Lung (tissue), 12 donors: ENCODE measurements around the gene RHOJ. TPM values are rescaled to one million over a fixed set of nuclear protein-coding genes. Genes with fewer than 3 reads are reported as not detected.
"Not testable (repeated sequence)": the region's sequence is repeated elsewhere in the genome, so short reads cannot be mapped to it uniquely, and the experiment has no call there.

Experiments
- ATAC-seq: fragments of 200-7000 bp; cut with Tn5 transposase; one replicate; pipeline ENCODE4 v1.9.1; 2020; ENCODE audit warnings: moderate number of reproducible peaks; ENCODE audit not compliant: insufficient read depth, low FRiP score
- DNase-seq, 3 donors: peaks; one replicate each; pipeline ENCODE4 v3.0.0-alpha.2; 2013 to 2017
- H3K27ac ChIP-seq, 2 donors: one replicate each; pipeline ENCODE4 v1.5.1; 2013; ENCODE audit warnings: mild to moderate bottlenecking in 2 of 2, moderate library complexity in 2 of 2, control low read depth in 1 of 2, inconsistent platforms in 1 of 2, low read depth in 1 of 2, low read length in 1 of 2
- H3K27me3 ChIP-seq, 3 donors: one replicate each; pipeline ENCODE4 v1.5.1; 2013; ENCODE audit warnings: low read length in 2 of 3; ENCODE audit not compliant: control insufficient read depth in 3 of 3, insufficient read depth in 3 of 3
- H3K36me3 ChIP-seq, 4 donors: one replicate each; pipeline ENCODE4 v1.5.1; 2013; ENCODE audit warnings: low read length in 4 of 4, mild to moderate bottlenecking in 1 of 4, moderate library complexity in 1 of 4; ENCODE audit not compliant: control insufficient read depth in 4 of 4, insufficient read depth in 4 of 4
- H3K4me1 ChIP-seq, 5 donors: one replicate each; pipeline ENCODE4 v1.5.1; 2013; ENCODE audit warnings: low read length in 5 of 5, mild to moderate bottlenecking in 2 of 5, moderate library complexity in 1 of 5; ENCODE audit not compliant: control insufficient read depth in 5 of 5, insufficient read depth in 5 of 5
- H3K4me3 ChIP-seq: one replicate; pipeline ENCODE4 v1.5.1; 2013; ENCODE audit warnings: mild to moderate bottlenecking, control low read depth, moderate library complexity
- H3K9ac ChIP-seq, 2 donors: one replicate each; pipeline ENCODE4 v1.5.1; 2013; ENCODE audit warnings: low read length in 2 of 2, control low read depth in 1 of 2; ENCODE audit not compliant: insufficient read depth in 1 of 2
- H3K9me3 ChIP-seq, 4 donors: one replicate each; pipeline ENCODE4 v1.5.1; 2013; ENCODE audit warnings: low read length in 3 of 4, mild to moderate bottlenecking in 1 of 4, moderate library complexity in 1 of 4; ENCODE audit not compliant: control insufficient read depth in 4 of 4, insufficient read depth in 3 of 4
- WGBS, 2 donors: extraction: QIAGEN DNeasy Blood & Tissue Kit; methylation state at CpG; one replicate each; pipeline ENCODE4 v1.1.7; 2013; 5-methylcytosine and 5-hydroxymethylcytosine counted together
- polyA plus RNA-seq, 2 donors: library from polyadenylated mRNA; stranded (reverse); fragments of 200-250 nt; gene quantifications; one replicate each; pipeline ENCODE4 v1.2.1, GENCODE V29; 2013
- total RNA-seq, 2 donors: library from RNA; depleted of rRNA in 1 of 2; stranded (reverse); fragments of >200 nt in 1 of 2; gene quantifications; one replicate each; pipeline ENCODE4 v1.2.1, GENCODE V29; 2014 to 2021
- TF ChIP-seq, protein P1 (sequence below): IDR thresholded peaks from 2 replicates; pipeline ENCODE4 v1.5.1; 2012; ENCODE audit warnings: mild to moderate bottlenecking; ENCODE audit errors: control extremely low read depth, extremely low read depth
- donor health status: control.
- donor health status: control.
- donor health status: Bipolar disorder and iron deficiency.
- donor health status: healthy.
- donor health status: DM: yes; HTN: yes; CAD: no.

RHOJ gene
- total and polyA plus RNA-seq, 4 donors = 10.2 to 25.7 (median 17.8) TPM

GRCh38 chr14:63301891-63302534 is 97.8 kb downstream of the RHOJ start:
- DNase-seq = no peak
- H3K27ac ChIP-seq = no peak overlapping the region

GRCh38 chr14:63304429-63304828 is 100.2 kb downstream of the RHOJ start:
- not testable (repeated sequence) for H3K36me3 ChIP-seq, H3K27me3 ChIP-seq, H3K4me1 ChIP-seq, DNase-seq, H3K4me3 ChIP-seq, H3K9ac ChIP-seq, H3K27ac ChIP-seq, ATAC-seq, H3K9me3 ChIP-seq
- 90 to 96% methylated on average over 5 of the region's 5 CpGs for WGBS, 2 donors

More at GRCh38 chr14:63301891-63302534, 97.8 kb downstream of the RHOJ start:
- Histone ChIP-seq H3K9me3 (no peaks in the 10 kb centered on the region), H3K36me3 (no peaks in the 10 kb centered on the region), H3K27me3 (no peaks in the 10 kb centered on the region), H3K9ac (no peak overlapping the region), H3K4me3 (no peak overlapping the region), H3K4me1 (peaks cover 0 to 6% (median 0%) of the 10 kb centered on the region in 5 donors)
- TF ChIP-seq, protein P1, sequence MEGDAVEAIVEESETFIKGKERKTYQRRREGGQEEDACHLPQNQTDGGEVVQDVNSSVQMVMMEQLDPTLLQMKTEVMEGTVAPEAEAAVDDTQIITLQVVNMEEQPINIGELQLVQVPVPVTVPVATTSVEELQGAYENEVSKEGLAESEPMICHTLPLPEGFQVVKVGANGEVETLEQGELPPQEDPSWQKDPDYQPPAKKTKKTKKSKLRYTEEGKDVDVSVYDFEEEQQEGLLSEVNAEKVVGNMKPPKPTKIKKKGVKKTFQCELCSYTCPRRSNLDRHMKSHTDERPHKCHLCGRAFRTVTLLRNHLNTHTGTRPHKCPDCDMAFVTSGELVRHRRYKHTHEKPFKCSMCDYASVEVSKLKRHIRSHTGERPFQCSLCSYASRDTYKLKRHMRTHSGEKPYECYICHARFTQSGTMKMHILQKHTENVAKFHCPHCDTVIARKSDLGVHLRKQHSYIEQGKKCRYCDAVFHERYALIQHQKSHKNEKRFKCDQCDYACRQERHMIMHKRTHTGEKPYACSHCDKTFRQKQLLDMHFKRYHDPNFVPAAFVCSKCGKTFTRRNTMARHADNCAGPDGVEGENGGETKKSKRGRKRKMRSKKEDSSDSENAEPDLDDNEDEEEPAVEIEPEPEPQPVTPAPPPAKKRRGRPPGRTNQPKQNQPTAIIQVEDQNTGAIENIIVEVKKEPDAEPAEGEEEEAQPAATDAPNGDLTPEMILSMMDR = no peak
- 78 to 83% methylated on average over 10 of the region's 10 CpGs for WGBS, 2 donors
- ATAC-seq = no peak

GRCh38 chr14:63308723-63309317 is 104.6 kb downstream of the RHOJ start:
- 59 to 62% methylated on average over 7 of the region's 7 CpGs for WGBS, 2 donors
- Histone ChIP-seq H3K4me1 (no peaks in the 10 kb centered on the region), H3K9ac (no peak overlapping the region), H3K9me3 (no peaks in the 10 kb centered on the region), H3K36me3 (no peaks in the 10 kb centered on the region), H3K4me3 (no peak overlapping the region), H3K27me3 (no peaks in the 10 kb centered on the region), H3K27ac (no peak overlapping the region)
- DNase-seq (no peak), ATAC-seq (no peak)
- TF ChIP-seq, protein P1 = no peak

GRCh38 chr14:63318835-63319234 is 114.6 kb downstream of the RHOJ start, which contains the start of gene GPHB5:
TSS of gene GPHB5 (minus strand) at chr14:63318935. CDS start at chr14:63317849, 1,086 bp downstream.
- H3K27ac ChIP-seq = no peak within 1 kb of the TSS
- no peak within 1 kb of the TSS for H3K9ac ChIP-seq
- H3K9me3 ChIP-seq = no peaks in the 10 kb centered on the region
- H3K27me3 ChIP-seq = no peaks in the 10 kb centered on the region
- no peaks in the 10 kb centered on the region for H3K4me1 ChIP-seq
- no peak within 1 kb of the TSS for H3K4me3 ChIP-seq
- TF ChIP-seq, protein P1 = no peak
- ATAC-seq (no peak), DNase-seq (no peak)
- no peaks in the 10 kb centered on the region for H3K36me3 ChIP-seq
